ENCODE measurements around the gene NDST3. TPM values are rescaled to one million over a fixed set of nuclear protein-coding genes. Genes with fewer than 3 reads are reported as not detected.

Gene NDST3
- total RNA-seq, 1 donor from 2014 or later, result 0.49 TPM

GRCh38 chr4:118175506-118175905, 141.2 kb downstream of the NDST3 start:
- H4K20me1 ChIP-seq (ENCODE audit: low read depth), result no peaks in the 10 kb centered on the region
- no peak for DNase-seq (ENCODE audit: low spot score)
- H3K4me1 ChIP-seq, result no peaks in the 10 kb centered on the region
- H3K4me1 Mint-ChIP-seq, result peaks cover 3% of the 10 kb centered on the region
- no peaks in the 10 kb centered on the region for H3F3A ChIP-seq (ENCODE audit: low read depth)
- H3K4me2 ChIP-seq, result no peak overlapping the region
- H3K36me3 Mint-ChIP-seq, result no peaks in the 10 kb centered on the region
- H3K27ac ChIP-seq, result no peak overlapping the region
- no peak overlapping the region for H3K27ac Mint-ChIP-seq
- peak overlapping the region; percentile 73 for H2AFZ ChIP-seq (replicated peaks)
- no peaks in the 10 kb centered on the region for H3K9me3 ChIP-seq (ENCODE audit: low read depth)
- no peaks in the 10 kb centered on the region for H3K9me3 Mint-ChIP-seq
- no peak overlapping the region for H3K9ac ChIP-seq
- H3K4me3 Mint-ChIP-seq, result no peak overlapping the region
- H3K27me3 ChIP-seq, result no peaks in the 10 kb centered on the region
- no peak overlapping the region for H3K4me3 ChIP-seq
- H3K27me3 Mint-ChIP-seq (ENCODE audit: insufficient read depth, low read depth), result no peaks in the 10 kb centered on the region
- no peak for TF ChIP-seq EZH2 (IDR thresholded peaks at IDR 0.05)
- no peak for TF ChIP-seq EZH2phosphoT487 (IDR thresholded peaks at IDR 0.05)
- TF ChIP-seq, protein P1, sequence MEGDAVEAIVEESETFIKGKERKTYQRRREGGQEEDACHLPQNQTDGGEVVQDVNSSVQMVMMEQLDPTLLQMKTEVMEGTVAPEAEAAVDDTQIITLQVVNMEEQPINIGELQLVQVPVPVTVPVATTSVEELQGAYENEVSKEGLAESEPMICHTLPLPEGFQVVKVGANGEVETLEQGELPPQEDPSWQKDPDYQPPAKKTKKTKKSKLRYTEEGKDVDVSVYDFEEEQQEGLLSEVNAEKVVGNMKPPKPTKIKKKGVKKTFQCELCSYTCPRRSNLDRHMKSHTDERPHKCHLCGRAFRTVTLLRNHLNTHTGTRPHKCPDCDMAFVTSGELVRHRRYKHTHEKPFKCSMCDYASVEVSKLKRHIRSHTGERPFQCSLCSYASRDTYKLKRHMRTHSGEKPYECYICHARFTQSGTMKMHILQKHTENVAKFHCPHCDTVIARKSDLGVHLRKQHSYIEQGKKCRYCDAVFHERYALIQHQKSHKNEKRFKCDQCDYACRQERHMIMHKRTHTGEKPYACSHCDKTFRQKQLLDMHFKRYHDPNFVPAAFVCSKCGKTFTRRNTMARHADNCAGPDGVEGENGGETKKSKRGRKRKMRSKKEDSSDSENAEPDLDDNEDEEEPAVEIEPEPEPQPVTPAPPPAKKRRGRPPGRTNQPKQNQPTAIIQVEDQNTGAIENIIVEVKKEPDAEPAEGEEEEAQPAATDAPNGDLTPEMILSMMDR (IDR thresholded peaks at IDR 0.05), result no peak
- H3K79me2 ChIP-seq (ENCODE audit: low read depth), result no peaks in the 10 kb centered on the region
- H3K36me3 ChIP-seq, result no peaks in the 10 kb centered on the region

DNA sequence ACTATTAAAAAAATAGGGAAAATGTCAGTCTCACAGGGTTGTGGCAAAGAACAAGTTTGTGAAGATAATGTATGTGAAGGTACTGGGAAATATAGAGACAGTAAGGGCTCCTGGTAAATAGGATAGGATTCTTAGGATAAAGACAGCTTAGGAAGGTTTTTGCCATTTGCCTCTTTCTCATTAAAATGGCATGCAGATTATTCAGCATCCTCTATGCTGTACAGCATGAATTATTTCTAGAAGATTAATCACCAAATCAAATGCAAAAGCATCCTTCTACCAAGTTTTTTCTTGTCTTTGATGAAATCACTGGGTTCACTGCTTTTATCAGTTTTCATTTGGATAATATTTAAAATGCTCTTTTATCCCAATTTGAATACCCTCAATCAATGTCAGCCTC, 142.8 kb downstream of the NDST3 start:
- H3K4me3 Mint-ChIP-seq, result no peak overlapping the region
- H3K27ac Mint-ChIP-seq, result no peak overlapping the region
- Histone ChIP-seq H3K79me2 (ENCODE audit: low read depth) (no peaks in the 10 kb centered on the region), H3K27me3 (no peaks in the 10 kb centered on the region), H3F3A (ENCODE audit: low read depth) (no peaks in the 10 kb centered on the region), H3K4me1 (no peaks in the 10 kb centered on the region), H3K4me2 (no peak overlapping the region), H3K4me3 (no peak overlapping the region), H3K27ac (no peak overlapping the region), H3K9ac (no peak overlapping the region), H2AFZ (replicated peaks) (no peak overlapping the region), H3K9me3 (ENCODE audit: low read depth) (no peaks in the 10 kb centered on the region), H3K36me3 (no peaks in the 10 kb centered on the region), H4K20me1 (ENCODE audit: low read depth) (no peaks in the 10 kb centered on the region)
- TF ChIP-seq, protein P1 (IDR thresholded peaks at IDR 0.05), result no peak
- TF ChIP-seq EZH2phosphoT487 (IDR thresholded peaks at IDR 0.05), result no peak
- H3K27me3 Mint-ChIP-seq (ENCODE audit: insufficient read depth, low read depth), result no peaks in the 10 kb centered on the region
- H3K4me1 Mint-ChIP-seq, result no peaks in the 10 kb centered on the region
- no peak for DNase-seq (ENCODE audit: low spot score)
- H3K9me3 Mint-ChIP-seq, result no peaks in the 10 kb centered on the region
- H3K36me3 Mint-ChIP-seq, result no peaks in the 10 kb centered on the region

- no peak overlapping the region for H3K27ac ChIP-seq
- H3K9me3 Mint-ChIP-seq, result no peaks in the 10 kb centered on the region
Observed at GRCh38 chr4:118180776-118181175, 146.5 kb downstream of the NDST3 start.

More at GRCh38 chr4:118180776-118181175, 146.5 kb downstream of the NDST3 start:
- Histone ChIP-seq H3K9ac (no peak overlapping the region), H2AFZ (replicated peaks) (no peak overlapping the region), H3K27me3 (no peaks in the 10 kb centered on the region), H3K4me1 (no peaks in the 10 kb centered on the region), H3K4me2 (no peak overlapping the region), H3F3A (ENCODE audit: low read depth) (no peaks in the 10 kb centered on the region), H4K20me1 (ENCODE audit: low read depth) (no peaks in the 10 kb centered on the region), H3K79me2 (ENCODE audit: low read depth) (no peaks in the 10 kb centered on the region), H3K9me3 (ENCODE audit: low read depth) (no peaks in the 10 kb centered on the region), H3K36me3 (no peaks in the 10 kb centered on the region), H3K4me3 (no peak overlapping the region)
- no peaks in the 10 kb centered on the region for H3K27me3 Mint-ChIP-seq (ENCODE audit: insufficient read depth, low read depth)
- H3K27ac Mint-ChIP-seq, result no peak overlapping the region
- H3K4me3 Mint-ChIP-seq, result no peak overlapping the region
- H3K36me3 Mint-ChIP-seq, result no peaks in the 10 kb centered on the region
- H3K4me1 Mint-ChIP-seq, result no peaks in the 10 kb centered on the region
- no peak for DNase-seq (ENCODE audit: low spot score)
- TF ChIP-seq, protein P1 (IDR thresholded peaks at IDR 0.05), result no peak
- TF ChIP-seq EZH2phosphoT487 (IDR thresholded peaks at IDR 0.05), result no peak
- no peak for TF ChIP-seq EZH2 (IDR thresholded peaks at IDR 0.05)

Data from neural progenitor cell (in vitro differentiated cells).